Smooth muscle cell of the pulmonary artery (primary cell): ENCODE measurements around the gene SPSB3. TPM values are rescaled to one million over a fixed set of nuclear protein-coding genes. Genes with fewer than 3 reads are reported as not detected.

ENCODE experiments used
- total RNA-seq: library from RNA; depleted of rRNA; stranded (reverse); fragments of >200 nt; gene quantifications from 2 replicates; pipeline ENCODE4 v1.2.3, GENCODE V29; 2014

SPSB3 gene
- 30.7 and 34.6 TPM in 2 replicates for total RNA-seq

GRCh38 chr16:1782408-1783264, at the start of gene SPSB3, which contains the start of gene NUBP2:
SPSB3 (minus strand) TSS chr16:1782571; CDS start chr16:1781483, 1,088 bp downstream.
NUBP2 (plus strand) TSS chr16:1782960; CDS start chr16:1783021, 61 bp downstream.

GRCh38 chr16:1826691-1827573, 44.6 kb upstream of the SPSB3 start, which contains the start of the genes FAHD1 and HAGH:
FAHD1 (plus strand) TSS chr16:1827206; CDS start chr16:1827239, 33 bp downstream.
HAGH (minus strand) TSS chr16:1826825; CDS start chr16:1826787, 38 bp downstream.

GRCh38 chr16:1793578-1794220, 11.3 kb upstream of the SPSB3 start, which contains the start of gene IGFALS:
IGFALS (minus strand) TSS chr16:1793705; CDS start chr16:1793652, 53 bp downstream.

GRCh38 chr16:1772908-1773702, 9.3 kb downstream of the SPSB3 start, which contains the start of gene MRPS34:
MRPS34 (minus strand) TSS chr16:1773134; CDS start chr16:1773119, 15 bp downstream.

GRCh38 chr16:1772362-1772907, 9.9 kb downstream of the SPSB3 start, which contains the start of gene EME2:
EME2 (plus strand) TSS chr16:1772810; CDS start chr16:1773228, 418 bp downstream.

GRCh38 chr16:1771188-1771863, 11.0 kb downstream of the SPSB3 start, which contains the start of gene NME3:
NME3 (minus strand) TSS chr16:1771543; CDS start chr16:1771534, 9 bp downstream.

Other genes starting within 250 kb of the SPSB3 start
- 18.9 and 20.5 TPM in 2 replicates for gene TMEM204, start 248.9 kb downstream of the SPSB3 start, total RNA-seq
- gene IFT140, start 170.5 kb downstream of the SPSB3 start, total RNA-seq, result 40.2 and 47.0 TPM in 2 replicates
- gene CRAMP1, start 170.2 kb downstream of the SPSB3 start, total RNA-seq, result 8.7 and 10.2 TPM in 2 replicates
- gene JPT2, start 104.3 kb downstream of the SPSB3 start, total RNA-seq, result 32.5 and 36.1 TPM in 2 replicates
- 34.4 and 48.0 TPM in 2 replicates for gene MAPK8IP3, start 76.4 kb downstream of the SPSB3 start, total RNA-seq
- gene NME3, start 11.0 kb downstream of the SPSB3 start, total RNA-seq, result 45.3 and 61.7 TPM in 2 replicates
- gene EME2, start 9.8 kb downstream of the SPSB3 start, total RNA-seq, result 8.5 and 15.9 TPM in 2 replicates
- gene MRPS34, start 9.4 kb downstream of the SPSB3 start, total RNA-seq, result 42.2 and 57.1 TPM in 2 replicates
- gene NUBP2, start 389 bp upstream of the SPSB3 start, total RNA-seq, result 43.3 and 54.7 TPM in 2 replicates
- 0.17 TPM in 1 of 2 replicates, not detected in the other for gene IGFALS, start 11.1 kb upstream of the SPSB3 start, total RNA-seq
- 50.2 and 86.0 TPM in 2 replicates for gene HAGH, start 44.3 kb upstream of the SPSB3 start, total RNA-seq
- 59.8 and 96.2 TPM in 2 replicates for gene FAHD1, start 44.6 kb upstream of the SPSB3 start, total RNA-seq
- not detected in 2 replicates for gene MEIOB, start 89.6 kb upstream of the SPSB3 start, total RNA-seq
- not detected in 2 replicates for gene HS3ST6, start 135.8 kb upstream of the SPSB3 start, total RNA-seq
- gene MSRB1, start 160.6 kb upstream of the SPSB3 start, total RNA-seq, result 5.0 and 7.1 TPM in 2 replicates
- 0.07 TPM in 1 of 2 replicates, not detected in the other for gene RPL3L, start 172.1 kb upstream of the SPSB3 start, total RNA-seq
- 123 and 126 TPM in 2 replicates for gene NDUFB10, start 177.0 kb upstream of the SPSB3 start, total RNA-seq
- gene RPS2, start 182.3 kb upstream of the SPSB3 start, total RNA-seq, result 1,723 and 1,779 TPM in 2 replicates
- not detected in 2 replicates for gene RNF151, start 184.3 kb upstream of the SPSB3 start, total RNA-seq
- 43.1 and 56.3 TPM in 2 replicates for gene TBL3, start 189.5 kb upstream of the SPSB3 start, total RNA-seq
- gene NOXO1, start 198.9 kb upstream of the SPSB3 start, total RNA-seq, result not detected in 2 replicates
- 8.1 and 15.1 TPM in 2 replicates for gene GFER, start 201.6 kb upstream of the SPSB3 start, total RNA-seq
- 4.0 and 12.5 TPM in 2 replicates for gene SYNGR3, start 207.4 kb upstream of the SPSB3 start, total RNA-seq
- gene ZNF598, start 227.2 kb upstream of the SPSB3 start, total RNA-seq, result 16.4 and 29.0 TPM in 2 replicates
- gene NPW, start 237.2 kb upstream of the SPSB3 start, total RNA-seq, result 0.85 and 1.0 TPM in 2 replicates
- gene NHERF2, start 244.3 kb upstream of the SPSB3 start, total RNA-seq, result 66.8 and 76.2 TPM in 2 replicates